ENCODE measurements around the gene ESPNL. TPM values are rescaled to one million over a fixed set of nuclear protein-coding genes. Genes with fewer than 3 reads are reported as not detected.

ESPNL gene
- total and polyA plus RNA-seq, 9 of the 15 experiments (the other 6 are each of a cell fraction or from before 2014, with no cell fraction given): 0.03 to 0.09 (median 0.05) TPM; not detected in 3

- TF ChIP-seq CEBPZ (IDR thresholded peaks at IDR 0.05; ENCODE audit: borderline replicate concordance, low read depth, low read length) (no peak), ZNF445 (CRISPR knock-in tag; IDR thresholded peaks at IDR 0.05; ENCODE audit: low read depth) (no peak), SIN3A (IDR thresholded peaks at IDR 0.05; ENCODE audit: borderline replicate concordance in 2 of 2, control insufficient read depth in 1 of 2, low read depth in 2 of 2, low read length in 2 of 2) (no peak), PRDM10 (IDR thresholded peaks at IDR 0.05; ENCODE audit: partially characterized antibody) (peak; percentile 33), ZKSCAN3 (CRISPR knock-in tag; IDR thresholded peaks at IDR 0.05) (no peak), SMARCA4 (IDR thresholded peaks at IDR 0.05) (no peak), PHB (CRISPR knock-in tag; IDR thresholded peaks at IDR 0.05) (no peak), MAFF (IDR thresholded peaks at IDR 0.05; ENCODE audit: low read length) (no peak; the same call in 1 of the 2 replicates), HOMEZ (CRISPR knock-in tag; IDR thresholded peaks at IDR 0.05) (no peak), ESRRA (IDR thresholded peaks at IDR 0.05; ENCODE audit: borderline replicate concordance, low read depth) (no peak), ZNF24 (IDR thresholded peaks at IDR 0.05) (no peak), SNIP1 (IDR thresholded peaks at IDR 0.05; ENCODE audit: low read depth) (no peak), GTF3C2 (IDR thresholded peaks at IDR 0.05; ENCODE audit: borderline replicate concordance, extremely low read depth, insufficient read length) (no peak), KLF1 (tag; IDR thresholded peaks at IDR 0.05) (no peak), MTA2 (IDR thresholded peaks at IDR 0.05; ENCODE audit: low read depth) (no peak), CEBPG (CRISPR knock-in tag; IDR thresholded peaks at IDR 0.05) (no peak), CEBPG (tag; conservative IDR thresholded peaks at IDR 0.05 in 1 of 2, IDR thresholded peaks at IDR 0.05 in 1 of 2) (no peak)
Observed at GRCh38 chr2:238167761-238168160, 67.6 kb downstream of the ESPNL start (continued).
